ENCODE results near the gene TRAPPC14.

TRAPPC14 gene

GRCh38 chr7:100126931-100127865 is 31.3 kb downstream of the TRAPPC14 start, which contains the start of gene MBLAC1:
MBLAC1 (plus strand) TSS chr7:100126967; CDS start chr7:100127396, 429 bp downstream.
- Histone ChIP-seq H3K9me3 (ENCODE audit: control insufficient read depth, insufficient read depth, low read depth, low read length) (no peaks in the 10 kb centered on the region), H3K4me1 (ENCODE audit: control insufficient read depth, insufficient read depth, low read length) (no peaks in the 10 kb centered on the region; the same call in 1 of the 2 replicates), H3K27ac (ENCODE audit: extremely low read depth, low read depth, low read length) (peak within 1 kb of the TSS; percentile 98), H3K36me3 (ENCODE audit: control insufficient read depth in 2 of 2, insufficient read depth in 1 of 2, low read length in 2 of 2) (peaks cover 0 to 11% of the 10 kb centered on the region in 2 experiments; a peak in 2 of 3 replicates), H3K4me3 (ENCODE audit: low read depth, low read length) (peak within 1 kb of the TSS; percentile 79)
- CTCF ChIA-PET: interaction anchor here (0.6 to 1.4 kb wide), 4 partner anchors 25 to 284 kb away, joined by 3 to 10 read pairs (median 3); no protein-coding TSS in a partner anchor
- POLR2A ChIA-PET: interaction anchor here (0.7 to 8.4 kb wide), 13 partner anchors 13 to 303 kb away, joined by 3 to 81 read pairs (median 4); partner anchors contain the start of genes AP4M1, GPC2, LAMTOR4 and MCM7
- TF ChIP-seq ZNF548 (tag by site-specific recombination; IDR thresholded peaks at IDR 0.05): no peak
- no peak for TF ChIP-seq ZNF670 (tag by site-specific recombination; IDR thresholded peaks at IDR 0.05; ENCODE audit: low read depth)
- TF ChIP-seq ZNF610 (tag by site-specific recombination; IDR thresholded peaks at IDR 0.05; ENCODE audit: borderline replicate concordance): no peak
- no peak; the same call in 1 of the 2 replicates for TF ChIP-seq MYNN (tag by site-specific recombination; IDR thresholded peaks at IDR 0.05; ENCODE audit: borderline replicate concordance)
- no peak for TF ChIP-seq ZBTB10 (tag by site-specific recombination; IDR thresholded peaks at IDR 0.05)
- TF ChIP-seq ZNF174 (tag by site-specific recombination; IDR thresholded peaks at IDR 0.05): no peak
- TF ChIP-seq ZNF2 (tag by site-specific recombination; IDR thresholded peaks at IDR 0.05): no peak
- TF ChIP-seq TRIM28 (IDR thresholded peaks at IDR 0.05; ENCODE audit: borderline replicate concordance, low read length): no peak
- TF ChIP-seq, protein P1, sequence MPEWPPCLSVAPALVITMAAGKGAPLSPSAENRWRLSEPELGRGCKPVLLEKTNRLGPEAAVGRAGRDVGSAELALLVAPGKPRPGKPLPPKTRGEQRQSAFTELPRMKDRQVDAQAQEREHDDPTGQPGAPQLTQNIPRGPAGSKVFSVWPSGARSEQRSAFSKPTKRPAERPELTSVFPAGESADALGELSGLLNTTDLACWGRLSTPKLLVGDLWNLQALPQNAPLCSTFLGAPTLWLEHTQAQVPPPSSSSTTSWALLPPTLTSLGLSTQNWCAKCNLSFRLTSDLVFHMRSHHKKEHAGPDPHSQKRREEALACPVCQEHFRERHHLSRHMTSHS (tag by site-specific recombination; IDR thresholded peaks at IDR 0.05): no peak
- no peak for TF ChIP-seq ZNF16 (tag by site-specific recombination; IDR thresholded peaks at IDR 0.05; ENCODE audit: low read depth)
- TF ChIP-seq WT1 (tag by site-specific recombination; IDR thresholded peaks at IDR 0.05): peak; percentile 63
- TF ChIP-seq ZBTB8A (tag by site-specific recombination; IDR thresholded peaks at IDR 0.05): peak; percentile 87
- TF ChIP-seq ZXDB (tag by site-specific recombination; IDR thresholded peaks at IDR 0.05): peak; percentile 79
- TF ChIP-seq SETDB1 (IDR thresholded peaks at IDR 0.05; ENCODE audit: insufficient read length, low read length): no peak
- peak; percentile 90; the same call in 1 of the 2 replicates for TF ChIP-seq KLF7 (tag by site-specific recombination; IDR thresholded peaks at IDR 0.05; ENCODE audit: borderline replicate concordance)
- peak; percentile 44; the same call in 1 of the 2 replicates for TF ChIP-seq KLF1 (tag by site-specific recombination; IDR thresholded peaks at IDR 0.05)
- TF ChIP-seq ZNF560 (tag by site-specific recombination; IDR thresholded peaks at IDR 0.05; ENCODE audit: borderline replicate concordance): no peak
- no peak for TF ChIP-seq ZNF514 (tag by site-specific recombination; IDR thresholded peaks at IDR 0.05)
- TF ChIP-seq ZNF544 (tag by site-specific recombination; IDR thresholded peaks at IDR 0.05): no peak
- no peak for TF ChIP-seq ZNF549 (tag by site-specific recombination; IDR thresholded peaks at IDR 0.05)
- TF ChIP-seq ZNF600 (tag by site-specific recombination; IDR thresholded peaks at IDR 0.05): peak; percentile 23; the same call in 1 of the 2 replicates
- TF ChIP-seq ZNF791 (tag by site-specific recombination; IDR thresholded peaks at IDR 0.05): no peak
- no peak for TF ChIP-seq ZNF148 (tag by site-specific recombination; IDR thresholded peaks at IDR 0.05; ENCODE audit: borderline replicate concordance)
- TF ChIP-seq, protein P2, sequence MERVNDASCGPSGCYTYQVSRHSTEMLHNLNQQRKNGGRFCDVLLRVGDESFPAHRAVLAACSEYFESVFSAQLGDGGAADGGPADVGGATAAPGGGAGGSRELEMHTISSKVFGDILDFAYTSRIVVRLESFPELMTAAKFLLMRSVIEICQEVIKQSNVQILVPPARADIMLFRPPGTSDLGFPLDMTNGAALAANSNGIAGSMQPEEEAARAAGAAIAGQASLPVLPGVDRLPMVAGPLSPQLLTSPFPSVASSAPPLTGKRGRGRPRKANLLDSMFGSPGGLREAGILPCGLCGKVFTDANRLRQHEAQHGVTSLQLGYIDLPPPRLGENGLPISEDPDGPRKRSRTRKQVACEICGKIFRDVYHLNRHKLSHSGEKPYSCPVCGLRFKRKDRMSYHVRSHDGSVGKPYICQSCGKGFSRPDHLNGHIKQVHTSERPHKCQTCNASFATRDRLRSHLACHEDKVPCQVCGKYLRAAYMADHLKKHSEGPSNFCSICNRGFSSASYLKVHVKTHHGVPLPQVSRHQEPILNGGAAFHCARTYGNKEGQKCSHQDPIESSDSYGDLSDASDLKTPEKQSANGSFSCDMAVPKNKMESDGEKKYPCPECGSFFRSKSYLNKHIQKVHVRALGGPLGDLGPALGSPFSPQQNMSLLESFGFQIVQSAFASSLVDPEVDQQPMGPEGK (tag by site-specific recombination; IDR thresholded peaks at IDR 0.05): peak; percentile 98
- TF ChIP-seq ZNF155 (tag by site-specific recombination; IDR thresholded peaks at IDR 0.05): no peak
- 0 out of 2 replicates have a peak, but pooled peaks have one; percentile 5 for TF ChIP-seq ZNF623 (tag by site-specific recombination; IDR thresholded peaks at IDR 0.05)
- TF ChIP-seq ZNF658 (tag by site-specific recombination; IDR thresholded peaks at IDR 0.05): no peak
- TF ChIP-seq ZNF701 (tag by site-specific recombination; IDR thresholded peaks at IDR 0.05): no peak
- TF ChIP-seq, protein P3, sequence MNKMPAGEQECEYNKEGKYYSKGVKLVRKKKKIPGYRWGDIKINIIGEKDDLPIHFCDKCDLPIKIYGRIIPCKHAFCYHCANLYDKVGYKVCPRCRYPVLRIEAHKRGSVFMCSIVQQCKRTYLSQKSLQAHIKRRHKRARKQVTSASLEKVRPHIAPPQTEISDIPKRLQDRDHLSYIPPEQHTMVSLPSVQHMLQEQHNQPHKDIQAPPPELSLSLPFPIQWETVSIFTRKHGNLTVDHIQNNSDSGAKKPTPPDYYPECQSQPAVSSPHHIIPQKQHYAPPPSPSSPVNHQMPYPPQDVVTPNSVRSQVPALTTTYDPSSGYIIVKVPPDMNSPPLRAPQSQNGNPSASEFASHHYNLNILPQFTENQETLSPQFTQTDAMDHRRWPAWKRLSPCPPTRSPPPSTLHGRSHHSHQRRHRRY (tag by site-specific recombination; IDR thresholded peaks at IDR 0.05): no peak

Data from HEK293 (cell line).